22Rv1 (cell line): ENCODE results near the gene C1orf53.
"Not testable (repeated sequence)": the region's sequence is repeated elsewhere in the genome, so short reads cannot be mapped to it uniquely, and the experiment has no call there.

Experiments used
- H3K27ac ChIP-seq: fragments of 450-650 bp; 2 replicates; pipeline ENCODE4 v1.5.1; 2017
- CTCF ChIP-seq: fragments of 450-650 bp; IDR thresholded peaks from 2 replicates; pipeline ENCODE4 v1.5.1; 2017; ENCODE audit warnings: mild to moderate bottlenecking
- ZFX ChIP-seq: fragments of 450-650 bp; IDR thresholded peaks from 2 replicates; pipeline ENCODE4 v1.6.1; 2017; ENCODE audit warnings: antibody characterized with exemption, borderline replicate concordance

Gene C1orf53

GRCh38 chr1:197942042-197942441, 39.6 kb downstream of the C1orf53 start:
- H3K27ac ChIP-seq: no peak overlapping the region
- no peak for TF ChIP-seq ZFX
- no peak for TF ChIP-seq CTCF

- no peak for TF ChIP-seq ZFX
- TF ChIP-seq CTCF: no peak
- H3K27ac ChIP-seq: no peak overlapping the region
Observed at GRCh38 chr1:197944485-197944884, 42.1 kb downstream of the C1orf53 start.

GRCh38 chr1:197948926-197949899, 46.8 kb downstream of the C1orf53 start:
- H3K27ac ChIP-seq: no peak overlapping the region
- TF ChIP-seq CTCF: no peak
- TF ChIP-seq ZFX: no peak

GRCh38 chr1:197951089-197951488, 48.7 kb downstream of the C1orf53 start:
- no peak overlapping the region for H3K27ac ChIP-seq
- no peak for TF ChIP-seq CTCF
- no peak for TF ChIP-seq ZFX

- TF ChIP-seq ZFX: no peak
- TF ChIP-seq CTCF: no peak
- H3K27ac ChIP-seq: no peak overlapping the region
Observed at GRCh38 chr1:197951617-197952175, 49.3 kb downstream of the C1orf53 start.

- not testable (repeated sequence) for H3K27ac ChIP-seq
Observed at GRCh38 chr1:197953472-197953871, 51.0 kb downstream of the C1orf53 start.

- no peak for TF ChIP-seq CTCF
- TF ChIP-seq ZFX: no peak
- no peak overlapping the region for H3K27ac ChIP-seq
Observed at GRCh38 chr1:197954718-197955418, 52.4 kb downstream of the C1orf53 start.
